Stimulated activated CD8-positive, alpha-beta memory T cell treated with anti-CD3 and anti-CD28 coated beads, Interleukin-4, amount 100 ng/mL, for 4 hours (primary cell): Measurements from ENCODE around the gene RPS16.
A peak's percentile ranks its signal among the peaks of the same experiment; 100 is the strongest.

Experiments
- DNase-seq, 2 donors: peaks; one replicate each; pipeline ENCODE4 v3.0.0-alpha.2; 2020; ENCODE audit warnings: low read depth in 2 of 2, low spot score in 1 of 2

The RPS16 gene

DNA sequence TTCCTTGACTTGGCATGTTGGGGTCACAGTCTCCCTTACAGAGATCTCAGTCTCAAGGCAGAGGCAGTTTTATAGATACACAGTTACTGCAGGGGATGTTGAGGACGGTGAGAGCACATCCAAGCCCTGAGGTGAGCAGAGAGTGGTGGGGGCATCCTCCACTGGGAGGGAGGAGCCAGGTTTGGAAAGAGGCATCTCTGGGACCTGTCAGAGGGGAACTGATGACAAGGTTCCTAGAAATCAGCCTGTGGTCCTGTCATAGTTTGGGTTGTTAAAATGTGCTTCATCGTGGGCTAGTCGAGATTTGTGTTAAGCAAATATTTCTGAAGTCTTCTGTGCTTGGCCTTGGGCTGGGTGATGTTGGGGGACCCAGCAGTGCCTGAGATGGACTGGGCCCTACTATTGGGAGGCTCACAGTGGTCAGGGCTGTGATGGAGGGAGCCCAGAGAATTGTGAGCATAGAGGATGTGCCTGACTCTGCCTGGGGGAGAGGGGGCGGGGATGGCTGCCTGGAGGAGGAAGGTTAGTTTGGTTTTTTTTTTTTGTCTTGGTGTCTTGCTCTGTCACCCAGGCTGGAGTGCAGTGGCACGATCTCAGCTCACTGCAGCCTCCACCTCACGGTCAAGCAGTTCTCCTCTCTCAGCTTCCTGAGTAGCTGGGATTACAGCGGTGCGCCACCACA is 13.5 kb upstream of the RPS16 start:
- DNase-seq = no peak

DNA sequence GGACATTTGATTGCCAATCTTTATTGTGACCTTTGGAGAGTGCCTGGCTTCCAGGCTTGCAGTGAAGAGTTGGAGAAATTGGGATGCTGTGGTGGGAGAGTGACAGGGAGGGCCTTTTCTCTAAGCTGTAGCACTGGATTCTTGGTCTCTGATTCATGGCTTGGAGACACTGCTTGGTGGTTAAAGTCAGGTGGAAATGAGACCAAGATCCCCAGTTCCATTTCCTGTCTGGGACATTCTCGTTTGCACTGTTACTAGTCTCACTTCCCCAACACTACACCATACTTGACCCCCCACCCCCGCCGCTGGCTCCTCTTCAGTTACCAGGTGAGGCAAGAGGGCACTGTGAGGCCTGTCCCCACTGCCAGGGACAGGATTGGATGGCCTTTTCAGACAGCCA is 12.5 kb upstream of the RPS16 start:
- DNase-seq = no peak

DNA sequence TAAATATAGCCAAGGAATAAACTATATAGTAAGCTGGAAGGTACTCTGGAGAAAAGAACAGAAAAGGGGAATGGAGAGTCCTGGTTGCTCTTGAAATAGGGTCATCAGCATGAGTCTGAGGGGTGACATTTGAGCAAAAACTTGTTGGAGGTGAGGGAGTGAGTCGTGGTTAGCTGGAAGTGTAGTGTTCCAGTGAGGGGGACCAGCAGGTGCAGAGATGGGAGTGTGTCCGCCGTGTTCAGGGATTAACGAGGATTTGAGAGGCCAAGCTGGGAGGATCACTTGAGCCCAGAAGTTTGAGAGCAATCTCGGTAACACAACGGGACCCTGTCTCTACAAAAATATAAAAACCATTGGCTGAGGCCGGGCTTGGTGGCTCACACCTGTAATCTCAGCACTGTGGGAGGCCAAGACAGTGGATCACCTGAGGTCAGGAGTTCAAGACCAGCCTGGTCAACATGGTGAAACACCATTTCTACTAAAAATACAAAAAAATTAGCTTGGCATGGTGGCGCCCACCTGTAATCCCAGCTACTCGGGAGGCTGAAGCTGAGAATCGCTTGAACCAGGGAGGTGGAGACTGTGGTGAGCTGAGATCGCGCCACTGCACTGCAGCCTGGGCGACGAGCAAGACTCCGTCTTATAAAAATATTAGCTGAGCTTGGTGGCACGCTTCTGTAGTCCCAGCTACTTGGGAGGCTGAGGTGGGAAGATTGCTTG is 10.8 kb upstream of the RPS16 start:
- DNase-seq = no peak

DNA sequence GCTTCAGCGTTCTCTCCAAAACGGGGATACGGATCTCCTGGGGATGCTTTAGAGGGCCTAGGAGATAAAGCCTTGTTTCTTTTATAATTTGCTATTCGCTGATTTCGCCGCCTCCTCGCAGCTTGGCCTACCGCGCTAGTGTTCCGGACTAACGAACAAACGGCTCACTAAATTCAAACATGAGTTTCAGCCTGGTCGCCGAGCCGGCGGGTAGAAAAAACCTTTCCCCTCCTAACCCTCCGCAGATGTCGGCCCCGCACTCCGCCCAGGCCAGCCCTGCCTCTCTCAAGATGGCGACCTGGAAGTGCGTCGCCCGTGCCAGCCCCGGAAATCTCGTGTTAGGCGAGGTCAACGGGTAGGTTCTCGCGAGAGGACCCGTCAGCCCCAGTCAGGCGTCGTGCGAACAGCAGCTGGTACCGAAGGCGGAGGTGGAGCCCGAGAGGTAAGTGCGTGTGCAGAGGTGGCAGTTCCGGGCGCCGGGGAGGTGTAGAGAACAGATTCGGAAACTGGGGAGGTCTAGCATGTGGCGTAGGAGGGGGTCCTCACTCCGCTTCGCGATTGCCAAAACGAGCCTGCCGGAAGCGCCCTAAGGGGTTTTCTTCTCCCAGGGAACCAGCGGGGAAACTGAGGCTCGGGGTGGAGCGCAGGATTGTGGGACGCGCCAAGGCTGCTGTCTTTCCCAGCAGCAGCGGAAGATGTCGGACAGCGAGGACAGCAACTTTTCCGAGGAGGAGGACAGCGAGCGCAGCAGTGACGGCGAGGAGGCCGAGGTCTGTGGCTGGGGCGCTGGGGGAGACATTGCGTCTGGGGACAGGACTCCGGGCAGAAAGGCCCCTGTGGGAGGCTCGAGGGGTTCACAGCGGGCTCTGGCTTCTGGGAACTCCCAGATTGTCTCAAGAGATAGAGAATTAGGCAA is 9.7 kb upstream of the RPS16 start, which contains the start of gene SUPT5H:
Gene SUPT5H (plus strand): TSS at position 387 of the 916 bp plus-strand sequence. CDS start 309 bp downstream, at position 696.
- DNase-seq = peak; percentile 91 to 96

DNA sequence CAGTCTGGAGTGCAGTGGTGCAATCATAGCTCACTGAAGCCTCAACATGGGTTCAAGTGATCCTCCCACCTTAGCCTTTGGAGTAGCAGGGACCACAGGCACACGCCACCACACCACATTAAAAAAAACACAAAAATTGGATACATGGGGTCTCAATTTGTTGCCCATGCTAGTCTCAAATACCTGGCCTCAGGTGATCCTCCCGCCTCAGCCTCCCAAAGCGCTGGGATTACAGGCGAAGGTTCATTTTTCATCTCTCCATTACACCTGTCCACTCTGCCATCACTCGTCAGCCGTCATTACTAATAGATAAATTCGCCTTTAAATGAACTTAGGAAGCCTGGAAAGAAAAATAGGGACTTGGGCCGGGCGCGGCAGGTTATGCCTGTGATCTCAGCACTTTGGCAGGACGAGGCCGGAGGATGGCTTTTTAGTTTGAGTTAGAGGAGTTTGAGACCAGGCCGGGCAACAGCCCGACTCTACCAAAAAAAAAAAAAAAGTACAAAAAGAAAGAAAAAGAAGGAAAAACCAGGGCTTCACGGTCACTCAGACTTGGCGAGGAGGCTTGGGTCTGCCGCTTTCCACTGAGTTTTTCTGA is 8.9 kb upstream of the RPS16 start:
- DNase-seq = no peak

DNA sequence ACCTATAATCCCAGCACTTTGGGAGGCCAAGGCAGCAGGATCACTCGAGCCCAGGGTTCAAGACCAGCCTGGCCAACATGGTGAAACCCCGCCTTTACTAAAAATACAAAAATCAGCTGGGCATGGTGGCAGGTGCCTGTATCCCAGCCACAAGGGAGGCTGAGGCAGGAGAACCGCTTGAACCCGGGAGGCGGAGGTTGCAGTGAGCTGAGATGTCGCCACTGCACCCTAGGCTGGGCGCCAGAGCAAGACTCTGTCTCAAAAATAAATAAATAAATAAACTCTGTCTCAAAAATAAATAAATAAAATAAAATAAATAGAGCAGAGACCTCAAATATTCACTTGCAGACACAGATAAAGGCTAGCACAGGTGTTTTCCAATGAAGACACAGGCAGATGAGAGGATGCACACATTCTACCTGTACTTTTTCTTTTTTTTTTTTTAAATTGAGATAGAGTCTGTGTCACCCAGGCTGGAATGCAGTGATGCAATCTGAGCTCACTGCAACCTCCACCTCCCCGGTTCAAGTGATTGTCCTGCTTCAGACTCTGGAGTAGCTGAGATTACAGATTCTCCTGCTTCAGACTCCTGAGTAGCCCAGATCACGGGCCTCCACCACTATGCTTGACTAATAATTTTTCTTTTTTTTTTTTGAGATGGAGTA is 2.7 kb upstream of the RPS16 start:
- DNase-seq = no peak

DNA sequence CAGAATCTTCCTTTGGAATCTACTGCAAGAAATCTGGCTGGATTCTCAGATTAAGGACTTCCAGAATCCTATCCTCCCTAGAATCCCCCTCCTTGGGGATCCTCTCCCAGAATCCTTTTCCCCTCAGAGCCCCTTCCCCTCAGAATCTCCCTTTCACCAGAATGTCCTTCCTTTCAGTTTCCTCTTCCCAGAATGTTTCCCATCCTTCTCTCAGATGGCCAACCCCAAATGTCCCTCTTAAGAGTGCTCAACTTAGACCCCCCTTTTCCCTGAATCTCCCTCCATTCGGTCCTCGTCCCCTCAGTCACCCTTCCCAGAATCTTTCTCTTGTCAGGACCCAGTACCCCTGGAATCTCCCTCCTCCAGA is 584 bp upstream of the RPS16 start:
- no peak for DNase-seq

DNA sequence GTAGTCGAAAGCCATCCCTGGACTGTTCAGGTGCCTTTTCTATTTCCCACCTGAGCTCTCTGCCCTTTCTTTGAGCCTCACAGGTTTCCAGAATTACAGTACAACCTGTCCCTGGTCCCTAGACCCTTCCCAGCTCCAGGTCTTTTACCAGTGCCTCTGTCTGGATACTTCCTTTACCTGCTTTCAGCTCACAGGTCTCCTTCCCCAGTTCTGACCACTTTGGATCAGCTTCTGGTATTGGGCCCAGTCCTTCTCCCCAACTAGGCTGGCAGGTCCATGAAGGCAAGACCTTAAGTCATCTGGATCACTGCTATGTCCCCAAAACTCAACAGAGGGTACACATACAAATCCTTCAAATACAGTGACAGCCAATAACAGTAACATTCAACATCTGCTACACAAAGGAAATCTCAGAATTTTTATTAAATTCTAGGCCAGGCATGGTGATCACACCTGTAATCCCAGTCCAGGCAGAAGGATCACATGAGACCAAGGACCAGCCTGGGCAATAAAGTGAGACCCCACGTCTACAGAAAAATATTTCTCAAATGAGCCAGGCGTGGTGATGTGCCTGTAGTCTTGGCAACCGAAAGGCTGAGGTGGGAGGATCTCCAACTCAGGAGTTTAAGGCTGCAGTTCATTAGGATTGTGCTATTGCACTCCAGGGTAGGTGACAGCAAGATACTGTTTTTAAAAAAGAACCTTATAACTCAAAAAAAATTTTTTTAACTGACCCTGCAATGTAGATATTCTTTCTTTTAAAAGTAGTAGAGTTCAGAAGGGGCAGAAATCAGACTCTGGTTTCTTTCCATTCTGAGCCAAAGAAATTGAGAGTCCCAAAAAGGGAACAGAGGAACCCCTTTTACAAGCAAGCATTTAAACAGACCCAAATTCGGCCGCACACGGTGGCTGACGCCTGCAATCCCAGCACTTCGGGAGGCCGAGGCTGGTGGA is 1.3 kb downstream of the RPS16 start:
- no peak for DNase-seq

DNA sequence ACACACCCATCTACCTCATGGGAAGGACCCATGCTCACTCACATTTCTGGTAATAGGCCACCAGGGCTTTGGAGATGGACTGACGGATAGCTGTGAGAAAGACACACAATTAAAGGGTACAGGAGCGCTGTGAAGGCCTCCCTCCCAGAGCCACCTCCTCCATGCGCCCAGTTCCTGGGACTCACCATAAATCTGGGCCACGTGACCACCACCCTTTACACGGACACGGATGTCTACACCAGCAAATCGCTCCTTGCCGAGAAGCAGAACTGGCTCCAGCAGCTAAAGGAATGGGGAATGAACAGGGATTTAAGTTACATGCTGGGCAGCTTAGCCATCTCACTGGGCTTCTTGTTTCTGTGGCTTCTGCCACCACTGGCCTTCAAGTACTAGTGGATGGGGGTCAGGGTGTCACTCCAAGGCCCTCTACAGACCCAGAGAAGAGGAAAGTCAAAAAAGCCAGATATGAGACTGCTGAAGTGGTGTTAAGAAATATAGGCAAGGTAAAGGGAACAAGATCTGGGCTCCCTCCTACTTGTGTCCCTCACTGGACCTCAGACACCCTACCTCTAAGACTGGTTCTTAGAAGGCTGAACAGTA is 2.2 kb downstream of the RPS16 start:
- no peak for DNase-seq

DNA sequence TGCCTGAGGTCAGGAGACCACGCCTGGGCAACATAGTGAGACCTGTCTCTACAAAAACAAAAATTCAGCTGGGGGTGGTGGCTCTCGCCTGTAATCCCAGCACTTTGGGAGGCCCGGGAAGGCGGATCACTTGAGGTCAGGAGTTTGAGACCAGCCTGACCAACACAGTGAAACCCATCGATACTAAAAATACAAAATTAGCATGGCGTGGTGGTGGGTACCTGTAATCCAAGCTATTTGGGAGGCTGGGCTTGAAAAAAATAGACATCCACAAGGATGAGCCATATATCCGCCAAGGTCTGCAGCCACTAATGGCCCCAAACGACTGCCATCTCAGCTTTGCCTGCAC is 3.1 kb downstream of the RPS16 start:
- no peak for DNase-seq

DNA sequence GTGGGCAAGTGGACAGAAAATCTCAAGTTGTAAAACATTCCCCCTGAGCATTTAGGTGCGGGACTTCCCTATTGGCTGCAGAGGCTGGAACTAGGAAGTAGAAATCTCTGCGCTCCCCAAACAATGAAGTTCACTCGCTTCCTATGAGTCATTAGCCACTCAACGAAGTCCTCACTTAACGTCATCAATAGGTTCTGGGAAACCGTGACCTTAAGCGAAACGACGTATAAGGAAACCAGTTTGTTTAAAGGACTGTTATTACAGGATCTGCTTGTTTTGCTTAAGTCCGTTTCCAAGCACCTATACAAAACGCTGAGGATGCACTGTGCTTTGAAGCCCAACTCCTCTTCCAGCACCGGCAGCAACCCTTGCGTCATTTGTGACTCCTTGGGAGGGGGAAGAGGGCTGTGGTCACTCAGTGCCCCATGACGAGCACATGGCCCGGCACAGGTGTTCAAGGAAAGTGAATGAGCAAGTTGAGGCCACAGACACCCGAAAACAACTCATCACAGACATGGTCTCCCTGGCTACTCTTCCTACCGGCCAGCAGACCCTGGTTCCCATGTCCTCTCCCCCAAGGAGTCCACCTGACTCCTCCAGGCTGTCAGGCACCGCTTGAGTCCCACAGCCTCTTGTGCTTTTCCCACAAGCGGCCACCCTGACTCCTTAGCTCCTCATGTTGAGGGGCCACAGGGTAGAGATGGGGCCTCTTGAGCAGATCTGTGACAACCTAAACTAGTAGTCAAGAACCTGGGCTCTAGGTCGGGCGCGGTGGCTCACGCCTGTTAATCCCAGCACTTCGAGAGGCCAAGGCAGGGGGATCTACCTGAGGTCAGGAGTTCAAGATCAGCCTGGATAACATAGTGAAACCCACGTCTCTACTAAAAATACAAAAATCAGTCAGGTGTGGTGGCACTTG is 4.8 kb downstream of the RPS16 start:
- no peak for DNase-seq

DNA sequence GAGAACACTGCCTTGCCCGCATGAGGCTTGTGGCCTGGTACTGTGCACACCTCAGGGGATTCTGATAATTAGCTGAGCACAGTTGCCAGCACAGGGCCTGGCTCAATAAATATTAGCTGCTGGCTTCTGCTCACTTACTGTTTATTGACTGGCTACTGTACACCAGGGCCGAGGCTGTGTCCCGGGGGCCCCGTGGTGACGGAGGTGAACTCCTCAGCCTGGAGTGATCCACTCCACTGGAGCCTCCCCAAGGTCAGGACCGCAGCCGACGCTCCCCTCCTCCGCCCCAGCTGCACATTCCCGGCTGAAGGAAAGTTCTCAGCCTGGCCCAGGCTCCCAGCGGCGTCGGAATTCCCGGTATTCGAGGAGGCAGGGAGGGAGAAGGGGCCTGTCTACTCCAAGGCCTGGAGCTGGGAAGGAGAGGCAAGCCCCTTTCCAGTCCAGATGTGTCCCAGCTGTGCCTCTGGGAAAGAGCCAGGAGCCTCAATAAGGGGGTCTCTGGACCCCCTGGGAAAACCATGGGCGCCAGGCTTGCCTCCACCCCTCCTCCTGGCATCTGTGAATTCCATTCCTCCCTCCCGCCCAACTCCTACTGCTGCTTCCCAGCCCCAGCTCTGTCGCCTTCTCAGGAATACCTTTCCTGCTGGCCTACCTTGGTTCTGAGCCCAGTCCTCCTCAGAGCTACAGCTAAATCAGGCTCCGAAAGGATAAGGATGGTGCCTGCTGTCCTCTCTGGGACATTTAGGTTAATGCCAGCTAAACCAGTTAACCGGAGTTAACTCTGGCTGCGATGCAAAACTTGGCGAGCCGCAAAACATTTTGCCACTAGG is 7.3 kb downstream of the RPS16 start:
- DNase-seq = no peak

DNA sequence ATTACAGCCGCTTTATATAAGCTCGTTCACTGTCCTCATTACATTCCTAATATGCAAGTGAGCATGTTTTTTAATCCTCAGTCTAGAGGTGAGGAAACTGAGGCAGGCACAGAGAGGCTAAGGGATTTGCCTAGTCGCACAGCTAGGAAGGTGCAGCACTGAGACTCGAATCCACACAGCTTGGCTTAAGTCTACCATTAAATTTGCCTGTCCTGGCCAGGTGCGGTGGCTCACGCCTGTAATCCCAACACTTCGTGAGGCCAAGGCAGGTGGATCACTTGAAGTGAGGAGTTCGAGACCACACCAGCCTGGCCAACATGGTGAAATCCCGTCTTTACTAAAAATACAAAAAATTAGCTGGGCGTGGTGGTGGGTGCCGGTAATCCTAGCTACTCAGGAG is 8.0 kb downstream of the RPS16 start:
- no peak for DNase-seq

DNA sequence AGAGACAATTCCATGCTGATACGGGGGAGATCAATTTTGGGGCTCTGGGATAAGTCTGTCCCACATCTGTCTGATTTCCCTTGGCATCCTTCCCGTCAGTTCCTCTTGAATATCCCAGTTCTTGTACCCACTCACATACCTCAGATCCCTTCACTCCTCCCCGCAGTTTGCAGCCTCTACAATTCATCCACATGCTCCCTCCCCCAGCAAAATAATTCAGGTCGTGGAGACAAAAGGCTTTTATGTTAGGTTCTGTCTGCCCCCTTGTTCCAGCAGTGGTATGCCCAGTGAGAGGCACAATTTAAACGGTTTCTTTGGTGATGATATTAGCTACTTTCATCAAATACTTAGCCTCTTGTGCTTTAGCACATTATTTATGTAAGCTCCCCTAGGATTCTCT is 9.6 kb downstream of the RPS16 start:
- DNase-seq = no peak

DNA sequence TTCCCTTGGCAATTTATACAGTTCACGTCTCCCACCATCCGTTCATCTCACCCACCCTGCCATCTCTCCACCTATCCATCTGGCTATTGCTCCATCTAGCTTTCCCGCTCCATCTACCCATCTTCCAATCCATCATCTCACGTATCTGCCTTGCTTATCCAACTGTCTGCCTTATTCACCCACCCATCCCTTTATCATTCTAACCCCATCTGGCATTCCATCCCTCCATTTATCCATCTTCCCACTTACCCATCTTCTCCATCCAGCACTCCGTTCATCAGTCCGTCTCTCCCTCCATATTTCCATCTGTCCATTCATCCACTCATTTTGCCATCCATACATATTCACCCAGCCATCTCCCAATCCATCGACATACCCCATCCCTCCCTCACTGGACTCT is 10.0 kb downstream of the RPS16 start:
- DNase-seq = no peak

DNA sequence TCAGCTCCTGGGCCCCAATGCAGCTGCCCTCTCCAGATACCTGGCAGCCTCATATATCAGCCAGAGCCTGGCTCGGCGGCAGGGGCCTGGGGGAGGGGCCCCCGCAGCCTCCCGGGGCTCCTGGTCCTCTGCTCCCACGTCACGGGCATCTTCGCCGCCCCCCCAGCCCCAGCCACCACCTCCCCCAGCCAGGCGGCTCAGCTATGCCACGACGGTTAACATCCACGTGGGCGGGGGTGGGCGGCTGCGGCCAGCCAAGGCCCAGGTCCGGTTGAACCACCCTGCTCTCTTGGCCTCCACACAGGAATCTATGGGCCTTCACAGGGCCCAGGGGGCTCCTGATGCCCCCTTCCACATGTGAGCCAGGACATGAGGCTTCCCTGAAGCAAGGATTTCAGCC is 10.8 kb downstream of the RPS16 start:
- no peak for DNase-seq

DNA sequence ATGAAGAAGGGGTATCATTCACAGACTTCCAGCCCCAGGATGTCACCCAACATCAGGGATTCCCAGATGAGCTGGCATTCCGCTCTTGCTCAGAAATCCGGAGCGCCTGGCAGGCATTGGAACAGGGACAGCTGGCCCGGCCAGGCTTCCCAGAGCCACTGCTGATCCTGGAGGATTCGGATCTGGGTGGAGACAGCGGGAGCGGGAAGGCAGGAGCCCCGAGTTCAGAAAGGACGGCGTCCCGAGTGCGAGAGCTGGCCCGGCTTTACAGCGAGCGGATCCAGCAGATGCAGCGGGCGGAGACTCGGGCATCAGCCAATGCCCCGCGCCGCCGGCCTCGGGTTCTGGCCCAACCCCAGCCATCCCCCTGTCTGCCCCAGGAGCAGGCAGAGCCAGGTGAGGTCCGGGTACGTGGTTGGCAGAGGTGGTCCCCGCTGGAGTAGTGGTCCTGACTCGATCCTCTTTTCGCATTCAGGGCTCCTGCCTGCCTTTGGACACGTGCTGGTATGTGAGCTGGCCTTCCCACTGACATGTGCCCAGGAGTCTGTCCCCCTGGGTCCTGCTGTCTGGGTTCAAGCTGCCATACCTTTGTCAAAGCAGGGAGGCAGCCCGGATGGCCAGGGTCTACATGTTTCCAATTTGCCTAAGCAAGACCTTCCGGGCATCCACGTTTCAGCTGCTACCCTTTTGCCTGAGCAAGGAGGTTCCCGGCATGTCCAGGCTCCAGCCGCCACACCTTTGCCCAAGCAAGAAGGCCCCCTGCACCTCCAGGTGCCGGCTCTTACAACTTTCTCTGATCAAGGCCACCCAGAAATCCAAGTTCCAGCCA is 12.3 kb downstream of the RPS16 start:
- no peak for DNase-seq
